Upper lobe of left lung (tissue), 6 donors: ENCODE results near the gene KIF21A. TPM values are rescaled to one million over a fixed set of nuclear protein-coding genes. Genes with fewer than 3 reads are reported as not detected.

Source experiments
- ATAC-seq, 2 donors: fragments of 200-7000 bp; cut with Tn5 transposase; one replicate each; pipeline ENCODE4 v1.9.1; 2022; ENCODE audit warnings: mild to moderate bottlenecking in 2 of 2, moderate library complexity in 2 of 2; ENCODE audit not compliant: low FRiP score in 2 of 2
- DNase-seq, 2 donors: peaks; one replicate each; pipeline ENCODE4 v3.0.0-alpha.2; 2019 to 2020
- H3K27ac ChIP-seq, 4 donors: fragments of 200-600 bp; sonication (generic); one replicate each; pipeline ENCODE4 v1.5.1; 2016 to 2019
- H3K27me3 ChIP-seq, 4 donors: fragments of 200-600 bp; sonication (generic); one replicate each; pipeline ENCODE4 v1.5.1; 2017 to 2019
- H3K36me3 ChIP-seq, 4 donors: fragments of 200-600 bp; sonication (generic); one replicate each; pipeline ENCODE4 v1.5.1; 2016 to 2019
- H3K4me1 ChIP-seq, 4 donors: fragments of 200-600 bp; sonication (generic); one replicate each; pipeline ENCODE4 v1.5.1; 2018 to 2019
- H3K4me3 ChIP-seq, 4 donors: fragments of 200-600 bp; sonication (generic); one replicate each; pipeline ENCODE4 v1.5.1; 2017 to 2019; ENCODE audit warnings: mild to moderate bottlenecking in 2 of 4, moderate library complexity in 1 of 4
- H3K9me3 ChIP-seq, 4 donors: fragments of 200-600 bp; sonication (generic); one replicate each; pipeline ENCODE4 v1.5.1; 2018 to 2019
- EP300 ChIP-seq, 4 donors: sonication (generic); formaldehyde crosslinking; IDR thresholded peaks; one replicate each; pipeline ENCODE4 v1.5.1; 2017; ENCODE audit warnings: antibody characterized with exemption in 4 of 4, control low read depth in 2 of 4
- POLR2A ChIP-seq, 4 donors: fragments of 450-650 bp; IDR thresholded peaks; one replicate each; pipeline ENCODE4 v1.5.1; 2016 to 2017; ENCODE audit warnings: antibody characterized with exemption in 4 of 4, mild to moderate bottlenecking in 2 of 4
- POLR2AphosphoS5 ChIP-seq, 2 donors: sonication (generic); formaldehyde crosslinking; IDR thresholded peaks; one replicate each; pipeline ENCODE4 v1.5.1; 2017; ENCODE audit warnings: antibody characterized with exemption in 2 of 2
- WGBS, 2 donors: methylation state at CpG; one replicate each; pipeline ENCODE4 v1.1.5; 2017 to 2018; 5-methylcytosine and 5-hydroxymethylcytosine counted together
- total RNA-seq, 6 donors: library from RNA; depleted of rRNA in 4 of 6; stranded (reverse); fragments of >200 nt in 4 of 6; gene quantifications; one replicate each; pipeline versions ENCODE4 v1.1.0 to v1.2.1, GENCODE V29; 2016 to 2021
- TF ChIP-seq, protein P1 (sequence below), 6 experiments: fragments of 450-650 bp in 4 of 6; fragments of 200-600 bp in 2 of 6; sonication (generic) in 2 of 6; IDR thresholded peaks; one replicate each; pipeline ENCODE4 v1.5.1; 2016 to 2019; ENCODE audit warnings: antibody characterized with exemption in 6 of 6
- donor health status: DM: no; HTN: no; CAD: no; lungs with moderate emphysema.
- donor health status: DM: no; HTN: yes; CAD: no; lungs with severe emphysema.

Gene KIF21A, protein sequence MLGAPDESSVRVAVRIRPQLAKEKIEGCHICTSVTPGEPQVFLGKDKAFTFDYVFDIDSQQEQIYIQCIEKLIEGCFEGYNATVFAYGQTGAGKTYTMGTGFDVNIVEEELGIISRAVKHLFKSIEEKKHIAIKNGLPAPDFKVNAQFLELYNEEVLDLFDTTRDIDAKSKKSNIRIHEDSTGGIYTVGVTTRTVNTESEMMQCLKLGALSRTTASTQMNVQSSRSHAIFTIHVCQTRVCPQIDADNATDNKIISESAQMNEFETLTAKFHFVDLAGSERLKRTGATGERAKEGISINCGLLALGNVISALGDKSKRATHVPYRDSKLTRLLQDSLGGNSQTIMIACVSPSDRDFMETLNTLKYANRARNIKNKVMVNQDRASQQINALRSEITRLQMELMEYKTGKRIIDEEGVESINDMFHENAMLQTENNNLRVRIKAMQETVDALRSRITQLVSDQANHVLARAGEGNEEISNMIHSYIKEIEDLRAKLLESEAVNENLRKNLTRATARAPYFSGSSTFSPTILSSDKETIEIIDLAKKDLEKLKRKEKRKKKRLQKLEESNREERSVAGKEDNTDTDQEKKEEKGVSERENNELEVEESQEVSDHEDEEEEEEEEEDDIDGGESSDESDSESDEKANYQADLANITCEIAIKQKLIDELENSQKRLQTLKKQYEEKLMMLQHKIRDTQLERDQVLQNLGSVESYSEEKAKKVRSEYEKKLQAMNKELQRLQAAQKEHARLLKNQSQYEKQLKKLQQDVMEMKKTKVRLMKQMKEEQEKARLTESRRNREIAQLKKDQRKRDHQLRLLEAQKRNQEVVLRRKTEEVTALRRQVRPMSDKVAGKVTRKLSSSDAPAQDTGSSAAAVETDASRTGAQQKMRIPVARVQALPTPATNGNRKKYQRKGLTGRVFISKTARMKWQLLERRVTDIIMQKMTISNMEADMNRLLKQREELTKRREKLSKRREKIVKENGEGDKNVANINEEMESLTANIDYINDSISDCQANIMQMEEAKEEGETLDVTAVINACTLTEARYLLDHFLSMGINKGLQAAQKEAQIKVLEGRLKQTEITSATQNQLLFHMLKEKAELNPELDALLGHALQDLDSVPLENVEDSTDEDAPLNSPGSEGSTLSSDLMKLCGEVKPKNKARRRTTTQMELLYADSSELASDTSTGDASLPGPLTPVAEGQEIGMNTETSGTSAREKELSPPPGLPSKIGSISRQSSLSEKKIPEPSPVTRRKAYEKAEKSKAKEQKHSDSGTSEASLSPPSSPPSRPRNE (N-terminal part only)
- 10 to 100 TPM in 4 of 6 donors, 1 to 10 TPM in 2; 6.6 to 89.3 (median 18.3) TPM for total RNA-seq

DNA sequence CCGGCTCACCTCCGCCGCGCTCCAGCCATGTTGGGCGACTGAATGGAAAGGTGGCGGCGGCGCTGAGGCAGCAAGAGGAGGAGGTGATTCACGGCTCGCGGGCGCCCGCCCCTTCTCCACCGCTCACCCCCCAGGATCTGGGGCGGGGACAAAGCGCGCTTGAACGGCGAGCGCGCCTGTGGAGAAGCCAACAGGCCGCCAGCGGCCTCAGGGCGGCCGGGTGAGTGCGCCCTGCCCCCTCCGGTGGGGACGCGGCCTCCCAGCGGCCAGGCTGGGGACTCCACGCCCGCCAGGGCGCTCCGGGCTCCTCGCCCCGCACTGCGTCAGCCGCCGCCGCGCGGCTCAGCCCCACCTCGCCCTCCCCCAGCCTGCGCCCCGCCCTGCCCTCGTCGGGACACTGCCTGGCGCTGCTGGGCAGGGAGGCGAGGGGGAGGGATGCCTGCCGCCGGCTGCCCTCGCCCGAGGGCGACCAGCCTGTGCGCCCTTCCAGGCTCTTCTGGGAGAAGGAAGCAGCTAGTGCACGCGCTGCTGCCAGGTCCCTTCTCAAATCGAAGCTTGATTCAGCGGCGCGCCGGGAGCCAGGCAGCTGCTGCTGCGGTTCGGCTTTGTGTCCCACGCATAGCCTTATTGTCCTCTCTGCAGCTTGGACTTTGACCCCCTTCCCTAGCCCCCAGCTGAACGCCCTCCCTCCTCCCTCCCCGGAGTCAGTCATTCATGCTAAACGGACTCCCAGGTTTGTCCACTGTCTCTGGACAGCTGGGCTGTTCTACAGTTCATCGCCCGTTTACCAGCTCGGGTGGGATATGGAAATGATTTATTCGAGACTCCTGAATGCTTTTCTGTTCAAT is at the start of gene KIF21A:
Gene KIF21A, minus strand, starts transcription at position 40 of the 848 bp plus-strand sequence. CDS start 150 bp downstream, outside the sequence.
- H3K36me3 ChIP-seq: no peaks in the 10 kb centered on the region
- peaks cover 0 to 4% (median 0%) of the 10 kb centered on the region in 4 donors for H3K27me3 ChIP-seq
- WGBS, 2 donors: 3% methylated on average over 12 to 34 of the region's 72 CpGs
- H3K9me3 ChIP-seq: no peaks in the 10 kb centered on the region
- ATAC-seq (peak; percentile 98), DNase-seq (peak; percentile 89 to 97)
- H3K4me1 ChIP-seq: peaks cover 6 to 19% (median 11%) of the 10 kb centered on the region in 4 donors
- TF ChIP-seq POLR2A (IDR thresholded peaks at IDR 0.05) (peak in 1 of 4 donors; percentile 90), EP300 (IDR thresholded peaks at IDR 0.05) (no peak), POLR2AphosphoS5 (IDR thresholded peaks at IDR 0.05) (peak in 1 of 2 donors; percentile 72)
- TF ChIP-seq, protein P1, sequence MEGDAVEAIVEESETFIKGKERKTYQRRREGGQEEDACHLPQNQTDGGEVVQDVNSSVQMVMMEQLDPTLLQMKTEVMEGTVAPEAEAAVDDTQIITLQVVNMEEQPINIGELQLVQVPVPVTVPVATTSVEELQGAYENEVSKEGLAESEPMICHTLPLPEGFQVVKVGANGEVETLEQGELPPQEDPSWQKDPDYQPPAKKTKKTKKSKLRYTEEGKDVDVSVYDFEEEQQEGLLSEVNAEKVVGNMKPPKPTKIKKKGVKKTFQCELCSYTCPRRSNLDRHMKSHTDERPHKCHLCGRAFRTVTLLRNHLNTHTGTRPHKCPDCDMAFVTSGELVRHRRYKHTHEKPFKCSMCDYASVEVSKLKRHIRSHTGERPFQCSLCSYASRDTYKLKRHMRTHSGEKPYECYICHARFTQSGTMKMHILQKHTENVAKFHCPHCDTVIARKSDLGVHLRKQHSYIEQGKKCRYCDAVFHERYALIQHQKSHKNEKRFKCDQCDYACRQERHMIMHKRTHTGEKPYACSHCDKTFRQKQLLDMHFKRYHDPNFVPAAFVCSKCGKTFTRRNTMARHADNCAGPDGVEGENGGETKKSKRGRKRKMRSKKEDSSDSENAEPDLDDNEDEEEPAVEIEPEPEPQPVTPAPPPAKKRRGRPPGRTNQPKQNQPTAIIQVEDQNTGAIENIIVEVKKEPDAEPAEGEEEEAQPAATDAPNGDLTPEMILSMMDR (IDR thresholded peaks at IDR 0.05): peak; percentile 62 to 95 (median 84)
- peak within 1 kb of the TSS; percentile 80 to 84 (median 82) for H3K27ac ChIP-seq
- peak within 1 kb of the TSS; percentile 38 to 81 (median 65) for H3K4me3 ChIP-seq

DNA sequence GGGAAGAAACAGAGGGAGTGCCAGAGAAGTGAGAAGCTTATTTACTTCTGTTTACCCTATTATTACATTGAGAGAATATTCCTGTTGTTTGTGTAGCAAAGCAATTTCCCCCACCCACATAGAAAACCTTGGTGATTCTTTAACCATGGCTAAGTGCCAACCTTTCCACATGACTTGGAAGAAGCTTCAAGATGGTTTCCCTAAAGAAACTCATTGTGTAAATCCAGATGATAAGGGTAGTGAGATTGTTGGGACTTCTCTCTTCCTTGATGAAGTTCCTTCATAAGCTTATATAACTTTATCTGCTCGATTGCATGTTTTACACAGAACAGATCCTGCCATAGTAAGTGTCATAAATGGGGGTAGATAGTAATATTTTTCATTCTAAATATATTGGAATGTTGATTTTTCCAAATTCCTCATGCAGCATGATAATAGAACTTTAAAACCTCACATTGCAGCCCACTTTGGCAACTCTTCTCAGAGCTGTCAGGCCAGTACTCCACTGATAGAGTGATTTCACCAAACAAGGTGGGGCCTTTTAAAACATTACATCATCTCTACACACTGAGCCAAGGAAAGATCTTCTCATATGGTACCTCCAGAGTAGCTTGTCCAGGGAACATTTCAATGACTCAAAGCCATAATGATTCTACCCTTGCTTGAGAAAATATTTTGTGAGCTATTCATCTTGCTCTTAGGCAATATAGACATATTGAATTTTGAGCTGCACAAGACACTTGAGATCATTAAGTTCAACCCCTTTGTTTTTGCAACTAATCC is 47.8 kb upstream of the KIF21A start:
- 76 to 88% methylated on average over 1 of the region's 1 CpG for WGBS, 2 donors
- H3K27ac ChIP-seq: no peak overlapping the region
- H3K36me3 ChIP-seq: no peaks in the 10 kb centered on the region
- no peaks in the 10 kb centered on the region for H3K4me1 ChIP-seq
- H3K9me3 ChIP-seq: no peaks in the 10 kb centered on the region
- DNase-seq (no peak), ATAC-seq (peak in 1 of 2 donors; percentile 88)
- TF ChIP-seq EP300 (IDR thresholded peaks at IDR 0.05): no peak
- TF ChIP-seq POLR2A (IDR thresholded peaks at IDR 0.05): no peak
- TF ChIP-seq, protein P1 (IDR thresholded peaks at IDR 0.05): no peak
- no peak for TF ChIP-seq POLR2AphosphoS5 (IDR thresholded peaks at IDR 0.05)
- H3K4me3 ChIP-seq: no peak overlapping the region
- H3K27me3 ChIP-seq: no peaks in the 10 kb centered on the region

DNA sequence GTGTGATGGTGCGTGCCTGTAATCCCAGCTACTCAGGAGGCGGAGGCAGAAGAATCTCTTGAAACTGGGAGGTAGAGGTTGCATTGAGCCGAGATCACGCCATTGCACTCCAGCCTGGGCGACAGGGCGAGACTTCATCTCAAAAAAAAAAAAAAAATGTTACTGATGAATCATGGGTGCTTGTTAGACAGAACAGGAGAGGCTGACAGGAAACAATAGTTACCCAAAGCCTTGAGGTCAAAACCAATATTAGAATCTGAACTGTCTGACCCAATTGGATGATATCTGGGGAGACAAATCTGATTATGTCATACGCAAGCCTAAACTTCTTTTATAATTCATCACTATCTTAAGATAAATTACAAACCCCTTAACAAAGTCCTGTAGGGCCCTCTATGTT is 40.7 kb upstream of the KIF21A start:
- Histone ChIP-seq H3K4me3 (no peak overlapping the region), H3K9me3 (no peaks in the 10 kb centered on the region), H3K4me1 (no peaks in the 10 kb centered on the region), H3K27me3 (no peaks in the 10 kb centered on the region), H3K27ac (no peak overlapping the region), H3K36me3 (no peaks in the 10 kb centered on the region)
- ATAC-seq (no peak), DNase-seq (no peak)
- TF ChIP-seq EP300 (IDR thresholded peaks at IDR 0.05) (no peak), POLR2A (IDR thresholded peaks at IDR 0.05) (no peak), POLR2AphosphoS5 (IDR thresholded peaks at IDR 0.05) (no peak)
- TF ChIP-seq, protein P1 (IDR thresholded peaks at IDR 0.05): no peak
- WGBS, 2 donors: 92 to 93% methylated on average over 7 of the region's 7 CpGs
